Epithelial cell of esophagus (primary cell): Measurements from ENCODE around the gene EPG5.
"Not testable (repeated sequence)": the region's sequence is repeated elsewhere in the genome, so short reads cannot be mapped to it uniquely, and the experiment has no call there.

ENCODE experiments used
- DNase-seq: peaks from one replicate; pipeline ENCODE4 v3.0.0; 2010; ENCODE audit warnings: low read depth
- H3K4me3 ChIP-seq: 2 replicates; pipeline ENCODE4 v1.5.1; 2011; ENCODE audit warnings: mild to moderate bottlenecking, low read length, control low read depth
- TF ChIP-seq, protein P1 (sequence below): IDR thresholded peaks from 2 replicates; pipeline ENCODE4 v1.5.1; 2011; ENCODE audit warnings: low read depth, mild to moderate bottlenecking, low read length, control low read depth, inconsistent platforms; ENCODE audit not compliant: insufficient read depth; ENCODE audit errors: missing control alignments

Gene EPG5

DNA sequence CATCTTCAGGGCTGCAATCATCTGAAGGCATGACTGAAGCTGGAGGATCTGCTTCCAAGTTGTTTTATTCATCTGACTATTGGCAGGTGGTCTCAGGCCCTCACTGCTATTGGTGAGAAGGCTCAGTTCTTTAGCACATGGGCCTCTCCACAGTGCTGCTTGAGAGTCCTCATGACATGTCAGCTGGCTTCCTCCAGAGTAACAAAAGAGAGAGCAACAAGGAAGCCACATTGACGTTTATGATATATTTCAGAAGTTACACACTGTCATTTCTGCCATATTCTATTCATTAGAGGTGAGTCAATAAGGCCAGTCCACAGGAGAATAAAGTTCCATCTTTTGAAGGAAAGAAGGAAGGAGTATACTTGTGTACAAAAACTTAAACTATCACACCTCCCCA is 149.6 kb downstream of the EPG5 start:
- DNase-seq, result no peak
- no peak overlapping the region for H3K4me3 ChIP-seq
- TF ChIP-seq, protein P1, sequence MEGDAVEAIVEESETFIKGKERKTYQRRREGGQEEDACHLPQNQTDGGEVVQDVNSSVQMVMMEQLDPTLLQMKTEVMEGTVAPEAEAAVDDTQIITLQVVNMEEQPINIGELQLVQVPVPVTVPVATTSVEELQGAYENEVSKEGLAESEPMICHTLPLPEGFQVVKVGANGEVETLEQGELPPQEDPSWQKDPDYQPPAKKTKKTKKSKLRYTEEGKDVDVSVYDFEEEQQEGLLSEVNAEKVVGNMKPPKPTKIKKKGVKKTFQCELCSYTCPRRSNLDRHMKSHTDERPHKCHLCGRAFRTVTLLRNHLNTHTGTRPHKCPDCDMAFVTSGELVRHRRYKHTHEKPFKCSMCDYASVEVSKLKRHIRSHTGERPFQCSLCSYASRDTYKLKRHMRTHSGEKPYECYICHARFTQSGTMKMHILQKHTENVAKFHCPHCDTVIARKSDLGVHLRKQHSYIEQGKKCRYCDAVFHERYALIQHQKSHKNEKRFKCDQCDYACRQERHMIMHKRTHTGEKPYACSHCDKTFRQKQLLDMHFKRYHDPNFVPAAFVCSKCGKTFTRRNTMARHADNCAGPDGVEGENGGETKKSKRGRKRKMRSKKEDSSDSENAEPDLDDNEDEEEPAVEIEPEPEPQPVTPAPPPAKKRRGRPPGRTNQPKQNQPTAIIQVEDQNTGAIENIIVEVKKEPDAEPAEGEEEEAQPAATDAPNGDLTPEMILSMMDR, result no peak

DNA sequence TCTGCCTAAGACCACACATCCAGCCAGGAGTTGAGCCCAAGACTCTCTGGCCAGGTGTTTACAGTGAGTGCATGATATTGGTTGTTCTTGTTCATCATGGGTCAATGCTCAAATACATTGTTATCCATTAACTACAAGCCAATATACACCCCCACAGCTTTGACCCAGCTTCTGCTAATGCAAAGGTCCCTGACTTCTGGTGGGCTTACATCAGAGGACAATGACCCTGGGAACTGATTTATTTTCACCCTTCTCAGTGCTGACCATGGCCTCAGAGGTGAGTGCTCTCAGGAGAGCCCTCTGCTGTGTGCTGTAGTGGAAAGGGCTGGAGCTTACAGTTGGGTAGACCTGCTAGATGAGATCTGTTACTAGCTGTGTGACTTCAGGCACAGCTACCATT is 152.4 kb downstream of the EPG5 start:
- H3K4me3 ChIP-seq, DNase-seq: not testable (repeated sequence)

DNA sequence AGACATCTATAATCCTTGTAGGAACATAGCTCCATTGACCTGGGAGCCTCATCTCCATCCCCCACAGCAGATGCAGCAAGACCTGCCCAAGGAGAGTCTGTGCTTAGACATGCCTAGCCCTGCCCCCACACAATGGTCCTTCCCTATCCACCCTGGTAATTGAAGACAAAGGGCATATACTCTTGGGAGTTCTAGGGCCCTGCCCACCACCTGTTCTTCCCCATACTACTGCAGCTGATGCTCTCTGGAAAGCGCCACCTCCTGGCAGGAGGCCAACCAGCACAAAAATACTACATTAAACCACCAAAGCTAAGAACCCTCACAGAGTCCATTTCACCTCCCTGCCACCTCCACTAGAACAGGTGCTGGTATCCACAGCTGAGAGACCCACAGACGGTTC is 160.0 kb downstream of the EPG5 start:
- not testable (repeated sequence) for H3K4me3 ChIP-seq
- TF ChIP-seq, protein P1, result peak; percentile 32
- peak; percentile 81 for DNase-seq

DNA sequence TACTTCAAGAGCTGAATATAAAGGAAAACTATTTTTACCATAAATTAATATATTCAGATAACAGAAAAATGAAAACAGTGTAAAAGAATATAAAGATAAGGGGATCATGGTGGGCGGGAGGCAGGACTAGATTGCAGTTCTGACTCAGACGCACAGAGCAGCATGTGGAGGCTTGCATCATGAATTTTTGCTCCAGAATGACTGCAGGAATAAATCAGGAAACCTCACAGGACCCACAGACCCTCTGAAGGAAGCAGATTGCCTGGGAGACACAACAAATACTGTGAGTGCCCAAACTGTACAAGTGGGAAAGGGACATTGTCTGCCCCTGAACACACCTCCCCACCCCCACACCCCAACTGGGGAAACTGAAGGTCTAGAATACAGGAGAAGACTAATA is 160.9 kb downstream of the EPG5 start:
- H3K4me3 ChIP-seq, result no peak overlapping the region
- DNase-seq, result peak; percentile 74

DNA sequence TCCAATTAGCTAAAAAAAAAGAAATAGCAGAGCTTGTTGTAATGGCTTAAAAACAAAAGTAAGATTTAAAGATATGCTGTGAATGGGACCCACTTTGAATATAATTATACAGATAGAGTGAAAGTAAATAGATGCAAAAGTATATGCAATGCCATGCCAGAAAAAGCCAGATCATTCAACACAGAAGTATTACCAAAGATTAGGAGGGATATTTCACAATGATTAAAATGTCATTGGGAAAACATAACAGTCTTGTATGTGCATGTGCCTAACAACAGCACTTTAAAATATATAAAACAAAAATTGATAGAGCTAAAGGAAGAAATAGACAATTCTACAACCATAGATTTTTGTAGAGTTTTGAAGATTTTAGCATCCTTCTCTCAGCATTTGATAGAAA is 161.6 kb downstream of the EPG5 start:
- peak; percentile 57 for DNase-seq
- no peak overlapping the region for H3K4me3 ChIP-seq
- TF ChIP-seq, protein P1, result no peak

More for the DNA sequence above, 160.9 kb downstream of the EPG5 start:
- TF ChIP-seq, protein P1, result no peak

DNA sequence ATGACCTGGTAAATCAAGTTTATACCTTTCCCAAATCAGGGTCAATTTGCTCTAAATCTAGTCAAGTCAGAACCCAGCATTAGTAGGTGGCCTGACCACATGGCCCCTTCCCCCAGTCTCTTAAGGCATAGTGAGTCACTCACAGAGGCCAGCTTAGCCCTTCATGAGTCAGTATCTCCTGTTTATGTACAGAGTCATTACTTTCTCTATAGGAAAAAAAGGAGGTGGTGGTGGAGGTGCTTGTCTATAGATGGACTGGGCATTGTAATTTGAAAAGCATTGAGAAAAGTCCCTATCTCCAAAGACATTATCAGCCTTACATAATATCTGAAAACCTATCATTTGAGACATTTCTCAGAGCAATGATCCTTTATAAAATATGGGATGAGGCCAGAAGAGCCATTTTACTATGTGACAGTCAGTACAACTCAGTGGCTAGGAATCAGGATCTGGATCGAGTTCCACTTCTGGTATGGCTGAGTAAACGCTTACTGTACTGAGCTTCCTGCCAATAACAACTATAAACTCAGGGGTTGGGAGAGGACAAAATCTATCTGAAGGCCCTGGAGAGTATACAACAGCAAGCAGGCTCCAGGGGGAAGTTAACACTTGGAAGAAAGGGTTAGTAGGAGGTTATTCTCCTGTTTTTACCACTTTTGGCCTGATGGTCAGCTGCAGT is 164.2 kb downstream of the EPG5 start:
- TF ChIP-seq, protein P1, result no peak
- DNase-seq, result peak; percentile 98
- H3K4me3 ChIP-seq, result no peak overlapping the region

DNA sequence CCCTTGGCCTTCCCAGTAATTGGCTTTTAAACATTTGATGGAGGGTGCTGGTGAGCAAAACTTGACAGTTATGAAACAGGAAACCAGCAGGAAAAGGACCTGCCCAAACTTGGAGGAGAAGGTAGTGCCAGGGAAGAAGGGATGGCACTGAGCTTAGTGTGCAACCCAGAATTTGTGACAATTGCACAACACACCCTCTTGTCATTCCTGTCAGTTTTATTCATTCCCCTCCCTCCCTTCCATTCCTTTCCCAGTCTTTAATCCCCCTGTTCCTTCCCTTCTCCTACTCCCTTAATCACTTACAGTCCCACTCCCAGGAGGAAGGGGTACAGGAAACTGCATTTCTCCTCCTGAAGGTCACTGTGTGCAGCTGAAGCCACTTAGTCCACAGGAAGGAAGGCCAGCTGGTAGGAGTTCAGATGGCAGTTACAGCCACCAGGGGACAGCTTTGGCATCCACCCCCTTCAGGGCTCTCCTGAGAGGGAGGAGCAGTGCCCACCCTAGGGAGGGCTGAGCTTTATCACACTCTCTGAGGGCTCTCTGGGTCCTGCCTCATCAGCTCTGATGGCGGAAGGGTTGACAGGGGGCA is 165.6 kb downstream of the EPG5 start:
- TF ChIP-seq, protein P1, result no peak
- H3K4me3 ChIP-seq, result no peak overlapping the region
- peak; percentile 86 for DNase-seq
